ENCODE data around the gene MIDN.

Gene MIDN

DNA sequence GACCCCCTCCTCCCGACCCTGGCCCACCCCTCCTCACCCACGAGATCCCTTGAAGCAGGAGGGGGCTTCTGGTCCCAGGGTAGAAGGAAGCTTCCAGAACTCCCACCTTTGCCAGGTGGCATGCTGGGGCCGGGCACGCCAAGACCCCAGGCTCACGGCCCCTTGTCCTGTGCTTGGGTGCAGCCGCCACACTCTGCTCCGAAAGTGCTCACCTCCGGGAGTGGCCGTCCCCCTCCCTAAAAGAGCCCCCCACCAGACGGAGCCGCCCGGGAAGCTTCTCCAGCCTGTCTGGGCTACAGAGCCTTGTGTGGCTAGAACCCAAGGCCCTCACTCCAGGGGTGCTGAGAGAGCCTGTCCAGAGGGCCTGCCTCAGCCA is 35.5 kb downstream of the MIDN start:
- no peak for DNase-seq

DNA sequence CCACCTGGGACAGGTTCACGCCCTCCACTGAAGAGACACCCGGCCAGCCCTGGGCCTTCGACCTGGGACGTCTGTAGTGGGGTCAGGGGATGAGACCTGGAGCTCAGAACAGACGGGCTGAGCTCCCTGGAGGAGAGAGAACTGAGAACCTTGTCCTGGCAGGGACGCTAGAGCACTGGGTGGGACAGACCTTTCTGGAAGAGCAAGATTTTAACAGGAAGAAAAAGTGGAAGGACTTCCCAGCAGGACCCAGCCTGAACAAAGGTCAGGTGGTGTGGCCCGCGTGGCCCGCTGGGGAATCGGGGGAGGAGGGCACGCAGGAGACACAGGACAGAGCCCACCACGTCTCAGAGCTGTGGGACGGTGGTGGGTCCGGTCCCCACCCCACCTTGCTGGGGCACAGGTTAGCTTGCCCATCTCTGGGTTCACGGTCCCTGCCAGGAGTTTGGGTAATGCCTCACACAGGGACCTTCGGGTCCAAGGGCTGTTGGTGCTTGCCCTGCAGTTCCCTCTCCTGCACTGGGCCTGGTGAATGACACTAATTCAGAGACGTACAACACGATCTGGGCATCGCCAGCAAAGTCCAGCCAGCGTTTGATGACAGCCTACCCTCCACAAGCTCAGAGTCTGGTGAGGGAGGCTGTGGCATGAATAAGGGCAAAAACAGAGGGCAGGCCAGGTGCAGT is 36.1 kb downstream of the MIDN start:
- DNase-seq = no peak

DNA sequence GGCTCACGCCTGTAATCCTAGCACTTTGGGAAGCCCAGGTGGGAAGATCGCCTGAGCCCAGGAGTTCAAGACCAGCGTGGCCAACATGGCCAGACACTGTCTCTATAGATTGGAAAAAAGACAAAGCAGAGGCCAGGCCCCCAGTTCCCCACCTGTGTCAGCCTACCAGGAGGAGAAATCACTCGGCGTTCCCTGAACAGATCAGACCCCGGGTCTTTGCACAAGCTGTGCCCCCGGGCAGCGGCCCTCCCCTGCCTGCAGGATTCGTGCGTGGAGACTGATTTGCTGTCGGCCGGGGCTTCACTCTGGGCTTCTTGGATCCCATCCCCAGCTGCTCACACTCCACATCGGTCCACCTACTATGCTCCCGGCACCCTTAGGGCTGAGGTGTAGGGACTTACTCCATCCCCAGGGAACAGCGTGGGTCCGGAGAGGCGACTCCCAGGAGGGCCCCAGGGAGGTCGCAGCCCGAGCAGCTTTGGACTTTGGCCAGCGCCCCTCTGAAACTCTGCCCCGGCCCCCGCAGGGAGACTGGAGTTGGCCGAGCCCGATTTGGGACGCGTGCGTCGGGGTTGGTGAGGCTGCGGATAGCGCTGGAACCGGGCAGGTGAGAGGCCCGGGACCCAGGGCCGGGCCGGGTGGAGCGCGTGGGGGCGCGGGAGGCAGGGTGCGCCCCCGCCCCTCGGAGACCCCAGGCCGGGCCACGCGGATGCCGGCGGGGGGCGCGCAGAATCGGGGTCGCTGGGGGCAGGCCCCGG is 36.8 kb downstream of the MIDN start:
- DNase-seq = no peak

DNA sequence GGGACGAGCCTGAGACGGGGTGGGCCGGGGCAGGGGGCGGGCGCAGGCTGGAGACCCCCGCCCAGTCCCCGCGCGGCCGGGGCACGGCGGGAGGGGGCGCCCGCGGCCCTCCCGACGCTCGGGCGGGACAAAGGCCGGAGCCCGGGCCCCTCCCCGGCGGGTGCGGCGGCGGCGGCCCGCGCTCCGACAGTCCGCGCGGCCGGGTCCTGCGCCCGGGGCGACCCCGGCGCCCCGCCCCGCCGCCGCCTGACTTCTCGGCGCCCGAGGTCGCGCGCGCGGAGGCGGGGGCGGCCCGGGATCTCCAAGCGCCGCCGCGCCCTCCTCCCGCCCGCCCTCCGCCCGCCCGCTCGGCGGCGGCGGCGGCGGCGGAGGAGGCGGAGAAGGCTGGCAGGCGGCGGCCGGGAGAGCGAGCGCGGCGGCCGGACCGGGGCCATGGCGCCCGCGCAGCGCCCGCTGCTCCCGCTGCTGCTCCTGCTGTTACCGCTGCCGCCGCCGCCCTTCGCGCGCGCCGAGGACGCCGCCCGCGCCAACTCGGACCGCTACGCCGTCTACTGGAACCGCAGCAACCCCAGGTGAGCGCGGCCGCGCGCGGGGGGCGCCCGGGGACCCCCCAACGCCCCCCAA is 37.5 kb downstream of the MIDN start, which contains the start of gene EFNA2:
TSS of gene EFNA2 (plus strand) at position 137 of the 624 bp plus-strand sequence. CDS start at position 433, 296 bp downstream.
- no peak for DNase-seq

DNA sequence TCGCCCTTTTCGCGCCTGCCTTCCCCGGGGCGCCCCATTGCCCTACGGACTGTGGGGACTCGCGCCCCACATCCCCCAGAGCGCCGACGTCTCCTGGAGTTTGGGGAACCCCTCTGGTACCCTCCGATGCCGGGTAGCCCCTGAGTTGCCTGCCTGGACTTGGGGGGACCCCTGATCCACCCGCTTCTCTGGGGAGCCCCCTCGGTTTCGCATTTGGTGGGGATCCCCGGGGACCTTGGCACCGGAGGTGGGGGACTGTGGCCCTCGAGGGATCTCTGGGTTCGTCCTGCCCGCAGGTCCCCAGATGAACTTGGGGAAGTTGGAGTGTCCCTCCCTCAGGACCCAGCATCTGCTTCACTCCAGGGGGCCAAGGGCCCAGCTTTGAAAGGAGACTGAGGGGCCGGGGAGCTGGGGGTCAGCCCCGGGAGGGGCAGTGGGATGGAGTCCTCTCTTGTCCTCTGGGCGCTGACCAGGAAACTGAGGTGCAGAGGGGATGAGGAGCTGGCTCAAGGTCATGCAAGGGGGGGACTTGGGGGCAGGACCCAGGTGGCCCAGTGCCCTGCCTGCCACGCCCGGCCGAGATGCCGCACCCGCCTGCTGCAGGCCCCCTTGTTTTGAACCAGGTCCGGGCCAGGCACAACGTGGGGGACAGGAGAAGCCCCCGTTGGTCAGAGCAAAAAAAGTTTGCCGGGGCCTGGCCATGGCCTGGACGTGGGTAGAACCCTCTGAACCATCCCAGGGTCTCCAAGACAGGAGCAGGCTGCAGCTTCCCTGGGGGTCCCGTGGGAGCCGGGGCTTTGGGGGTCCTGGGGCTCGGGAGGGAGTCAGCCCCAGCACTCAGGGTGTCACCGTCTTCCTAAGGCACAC is 38.3 kb downstream of the MIDN start:
- DNase-seq = no peak

DNA sequence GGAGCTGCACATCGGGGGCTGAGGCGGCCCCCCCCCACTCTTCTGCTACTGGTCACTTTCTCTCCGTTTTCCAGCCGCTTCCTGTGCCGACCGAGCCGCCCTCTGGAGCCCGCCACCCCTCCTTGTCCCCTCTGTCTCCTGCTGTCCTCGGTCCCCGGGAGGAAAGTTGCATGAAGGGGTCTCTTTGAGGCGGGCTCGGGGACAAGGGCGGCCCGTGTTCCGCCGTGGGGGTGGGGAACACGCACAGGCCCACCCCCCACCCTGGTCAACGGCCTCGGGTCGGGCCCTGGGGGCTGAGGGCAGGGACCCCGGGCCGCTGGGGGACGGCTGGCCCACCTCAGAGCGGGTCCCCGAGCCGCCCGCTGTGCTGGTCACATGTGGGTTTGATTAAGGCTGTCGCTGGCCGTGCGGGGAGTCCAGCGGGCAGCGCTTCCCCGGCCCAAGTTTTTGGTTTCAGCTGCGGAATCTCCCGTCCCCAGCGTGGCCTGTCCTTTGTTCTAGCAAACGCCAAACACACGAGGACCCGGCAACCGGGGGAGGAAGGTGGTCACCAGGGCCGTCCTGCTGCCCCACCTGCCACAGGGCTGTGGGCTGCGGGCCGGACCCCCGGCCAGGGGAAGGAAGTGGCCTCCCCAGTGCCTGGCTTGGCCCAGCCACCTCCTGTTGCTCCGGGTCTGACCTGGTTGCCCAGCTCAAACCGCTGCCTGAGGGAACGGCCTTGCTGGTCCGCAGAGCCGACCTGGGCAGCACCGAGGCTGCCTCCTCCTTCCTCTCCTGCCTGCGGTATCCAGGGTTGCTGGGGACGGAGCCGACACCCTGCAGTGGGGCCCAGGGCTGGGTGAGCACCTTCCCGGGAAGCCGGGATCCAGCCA is 39.2 kb downstream of the MIDN start:
- no peak for DNase-seq

DNA sequence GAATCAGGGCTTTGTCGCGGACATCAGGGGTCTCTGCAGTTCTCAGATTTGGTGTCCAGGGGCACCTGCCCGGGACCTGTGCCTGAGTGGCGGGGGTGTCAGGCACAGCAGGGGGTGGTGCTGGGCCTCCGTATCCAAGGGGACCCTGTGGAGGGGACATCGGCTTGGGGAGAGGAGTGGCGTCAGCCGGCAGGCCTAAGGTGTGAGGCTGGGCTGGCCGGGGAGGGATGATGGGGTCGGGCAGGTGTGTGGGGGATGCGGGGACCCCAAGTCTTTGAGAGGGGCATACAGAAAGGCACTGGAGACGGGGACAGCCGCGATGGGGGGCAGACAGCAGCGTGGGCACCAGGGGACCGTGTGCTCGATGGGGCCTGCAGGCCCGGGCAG is 39.8 kb downstream of the MIDN start:
- DNase-seq = no peak

DNA sequence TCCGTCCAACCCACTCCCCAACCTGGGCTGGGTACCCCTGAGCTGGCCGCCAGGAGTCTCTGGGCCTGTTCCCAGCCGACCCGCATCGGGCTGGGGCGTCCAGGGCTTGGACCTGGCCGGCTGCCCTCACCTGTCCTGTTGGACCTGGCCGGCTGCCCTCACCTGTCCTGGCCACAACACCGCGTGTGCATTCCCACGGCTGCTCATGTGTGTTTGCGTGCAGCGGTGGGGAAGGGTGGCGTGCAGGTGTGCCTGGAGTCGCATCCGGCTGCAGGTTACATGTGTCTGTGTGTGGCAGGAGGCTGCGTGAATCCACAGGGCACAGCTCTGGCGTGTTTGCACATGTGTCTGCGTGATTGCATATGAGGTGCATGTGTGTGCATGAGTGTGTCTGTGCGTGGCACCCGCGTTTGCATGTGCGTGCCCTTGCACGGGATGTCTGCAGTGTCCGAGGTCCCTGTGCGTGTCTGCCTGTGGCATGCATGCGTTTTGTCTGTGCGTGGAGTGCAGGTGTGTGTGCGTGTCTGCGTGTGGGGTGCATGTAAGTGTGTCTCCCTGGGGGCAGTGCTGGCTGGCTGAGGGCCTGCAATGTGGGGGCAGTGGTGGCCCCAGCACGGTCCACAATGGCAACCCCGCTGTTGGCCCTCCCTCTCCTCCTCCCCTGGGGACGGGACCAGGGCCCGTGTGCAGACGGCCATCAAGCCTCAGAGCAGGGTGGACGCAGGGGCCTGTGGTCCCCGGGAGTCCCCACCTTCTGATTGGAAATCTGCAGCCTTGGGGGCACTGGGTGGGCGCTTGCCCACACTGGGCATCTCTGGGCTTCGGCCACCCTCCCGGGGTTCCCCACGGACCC is 40.7 kb downstream of the MIDN start:
- no peak for DNase-seq

DNA sequence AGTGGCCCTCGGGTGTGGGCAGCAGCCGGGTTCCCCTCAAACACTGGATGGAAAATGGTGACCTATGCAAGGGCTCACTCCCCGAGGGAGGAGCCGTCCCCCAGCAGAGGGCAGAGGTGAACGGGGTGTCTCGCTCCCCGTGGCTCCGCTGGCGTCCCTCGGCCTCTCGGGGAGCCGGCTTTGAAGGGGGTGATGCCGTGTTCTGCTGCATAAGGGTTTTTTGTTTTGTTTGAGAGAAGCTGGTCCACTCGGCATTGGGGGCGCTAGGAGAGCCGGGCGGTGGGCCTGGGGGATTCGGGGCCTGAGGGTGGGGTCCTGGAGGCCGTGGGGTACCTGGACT is 41.3 kb downstream of the MIDN start:
- no peak for DNase-seq

DNA sequence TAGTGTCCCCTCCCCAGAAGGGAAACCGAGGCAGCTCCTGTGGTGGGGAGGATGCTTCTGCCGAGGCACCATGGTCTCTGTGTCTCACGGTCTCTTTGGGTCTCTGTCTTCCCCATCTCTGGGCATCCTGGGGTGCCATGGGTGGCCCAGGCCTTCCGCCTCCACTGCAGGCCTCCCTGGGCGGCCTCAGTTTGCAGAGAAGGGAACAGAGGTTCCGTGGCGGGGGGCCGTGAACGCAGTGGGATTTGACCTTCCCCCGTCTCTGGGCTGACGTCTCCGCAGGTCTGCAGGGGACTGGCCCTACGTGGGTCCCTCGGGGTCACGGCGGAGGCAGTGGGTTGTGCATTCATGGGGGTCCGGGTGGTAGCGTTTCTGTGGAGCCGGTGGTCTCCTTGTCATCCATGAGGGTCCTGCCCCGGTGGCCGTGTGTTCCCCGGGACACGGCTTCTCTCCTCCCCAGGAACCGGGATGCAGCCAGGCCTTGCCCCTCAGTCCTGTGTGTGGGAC is 41.9 kb downstream of the MIDN start:
- no peak for DNase-seq

DNA sequence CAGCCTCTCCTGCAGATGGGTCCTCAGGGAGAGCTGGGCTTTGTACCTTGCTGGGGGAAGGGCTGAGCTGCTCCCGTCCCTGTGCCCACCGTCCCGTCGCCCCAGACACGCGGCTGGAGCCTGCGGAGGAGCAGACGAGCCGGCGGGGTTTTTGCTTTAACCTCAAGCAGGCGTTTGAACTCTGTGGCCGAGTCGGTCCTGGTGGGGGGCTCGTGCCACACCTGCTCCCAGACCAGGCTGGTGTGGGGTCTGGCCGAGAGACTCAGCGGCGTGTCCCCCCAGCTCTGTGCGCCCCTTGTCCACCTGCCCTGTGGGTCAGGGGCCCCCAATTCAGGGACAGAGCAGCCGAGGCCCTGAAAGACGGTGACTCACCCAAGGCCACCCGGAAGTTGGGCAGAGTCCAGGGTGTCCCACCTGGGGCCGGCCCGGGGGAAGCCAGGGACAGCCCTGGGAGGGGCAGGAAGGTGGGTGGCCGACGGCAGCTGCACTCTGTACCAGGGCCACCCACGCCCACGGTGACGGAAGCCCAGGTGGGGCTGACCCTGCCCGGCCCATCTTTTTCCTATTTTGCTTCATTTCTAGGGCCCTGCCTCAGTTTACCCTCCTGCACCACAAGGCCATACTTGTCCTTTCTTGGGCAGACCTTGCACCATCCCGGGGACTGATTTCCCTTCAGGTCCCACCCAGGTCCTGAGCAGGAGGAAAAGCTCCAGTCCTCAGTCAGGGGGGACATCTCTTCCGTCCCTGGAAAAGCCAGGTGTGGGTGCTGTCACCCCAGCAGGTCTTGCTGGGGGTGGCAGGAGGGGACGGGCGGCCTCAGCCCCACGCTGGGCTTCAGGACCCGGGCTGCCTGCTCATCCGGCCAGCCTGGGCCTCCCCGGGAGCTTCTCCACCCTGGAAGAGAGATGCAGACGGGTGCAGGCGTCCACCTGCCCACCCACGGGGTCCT is 42.6 kb downstream of the MIDN start:
- DNase-seq = no peak

DNA sequence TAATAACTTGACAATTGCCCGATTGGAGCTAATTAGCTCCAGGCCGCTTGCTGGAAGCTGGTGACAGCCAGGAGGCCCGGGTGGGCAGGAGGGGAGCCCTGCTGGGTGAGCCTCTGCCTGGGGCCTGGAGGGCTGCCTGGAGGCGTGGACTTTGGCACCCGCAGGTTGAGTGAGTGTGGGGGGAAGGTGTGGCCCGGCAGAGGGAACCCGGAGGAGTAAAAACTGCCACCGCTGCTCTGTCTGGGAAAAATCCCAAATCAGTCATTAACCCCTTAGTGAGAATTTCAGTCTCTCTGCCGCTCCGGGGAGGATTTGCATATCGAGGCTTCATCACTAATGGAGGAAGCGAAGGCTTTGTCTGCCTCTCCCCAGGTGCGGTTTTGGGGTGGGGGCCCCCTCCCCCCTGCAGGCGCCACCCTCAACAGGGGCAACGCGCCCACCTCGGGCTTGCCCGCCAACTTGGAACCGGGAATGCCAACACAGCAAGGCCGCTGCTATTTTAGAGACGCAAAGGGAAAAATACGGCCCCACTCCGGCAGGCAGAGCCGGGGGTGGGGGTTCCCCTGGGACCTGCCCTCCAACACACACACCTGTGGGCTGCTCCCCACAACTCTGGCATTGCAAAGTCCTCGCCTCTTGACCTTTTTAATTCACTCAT is 43.5 kb downstream of the MIDN start:
- no peak for DNase-seq

DNA sequence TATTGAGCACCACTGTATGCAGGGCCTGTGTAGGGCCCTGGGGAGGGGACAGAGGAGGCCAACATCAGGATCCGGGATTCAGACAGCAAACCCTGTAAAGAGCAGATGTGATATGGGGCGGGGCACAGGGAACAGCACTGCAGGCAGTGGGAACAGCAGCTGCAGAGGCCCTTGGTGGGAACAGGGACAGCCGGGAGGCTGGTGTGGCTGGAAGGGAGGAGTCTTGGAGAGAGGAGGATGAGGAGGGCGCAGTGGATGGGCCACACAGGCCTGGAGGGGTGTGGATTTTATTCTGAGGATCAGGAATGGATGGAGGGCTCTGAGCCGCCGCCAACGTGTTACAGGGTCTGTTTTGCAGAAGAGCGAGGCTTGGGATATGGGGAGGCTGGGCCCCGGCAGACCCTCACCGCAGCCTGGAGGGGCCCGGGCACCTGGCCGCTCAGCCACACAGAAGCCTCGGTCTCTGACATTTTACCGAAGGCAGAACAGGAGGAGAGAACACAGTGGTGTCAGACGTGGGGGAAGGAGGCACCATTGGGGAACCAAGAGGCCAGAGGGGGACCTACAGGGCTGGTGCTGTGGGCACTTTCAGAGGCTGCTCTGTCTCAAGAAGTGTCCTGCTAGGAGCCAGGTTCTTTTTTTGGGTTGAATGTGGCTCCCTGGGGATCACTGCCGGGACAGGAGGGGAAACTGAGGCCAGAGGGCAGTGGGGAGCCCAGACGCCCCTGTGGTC is 44.2 kb downstream of the MIDN start:
- no peak for DNase-seq

DNA sequence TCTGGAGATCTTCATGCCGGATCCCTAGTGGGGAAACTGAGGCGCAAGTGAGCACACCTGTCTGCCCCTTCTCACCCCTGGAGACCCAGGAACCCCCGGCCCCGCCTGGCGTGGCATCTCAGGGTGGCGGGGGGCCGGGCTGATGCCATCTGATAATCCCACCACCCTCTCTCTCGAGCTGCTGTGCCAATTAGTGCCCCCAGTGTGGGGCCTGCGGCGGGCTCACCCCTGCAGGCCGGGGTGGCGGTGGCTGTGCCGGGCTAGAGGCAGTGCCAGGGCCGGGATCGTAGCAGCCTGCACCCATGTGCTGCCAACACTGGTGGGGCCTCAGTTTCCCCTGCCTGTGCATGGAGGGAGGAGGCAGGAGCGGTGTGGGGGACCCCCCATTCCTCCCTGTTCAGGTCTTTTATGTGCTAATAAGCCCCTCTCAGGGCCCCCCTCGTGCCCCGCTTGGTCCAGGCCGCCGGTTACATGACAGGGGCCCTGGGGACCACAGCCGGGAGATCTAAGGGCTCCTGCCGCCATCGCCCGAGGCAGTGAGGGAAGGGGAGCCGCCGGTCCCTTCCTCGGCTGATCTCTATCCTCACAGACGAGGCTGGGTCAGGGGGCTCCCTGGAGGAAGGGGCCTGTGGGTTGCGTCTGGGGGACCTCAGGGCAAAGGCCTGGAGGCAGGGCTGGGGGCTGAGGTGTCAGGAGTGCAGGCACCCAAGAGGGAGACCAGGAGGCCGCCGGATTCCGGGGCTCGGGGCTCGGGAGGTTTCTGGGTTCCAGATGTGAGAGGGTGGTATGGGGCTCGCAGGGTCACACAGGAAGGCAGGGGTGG is 45.6 kb downstream of the MIDN start:
- no peak for DNase-seq

DNA sequence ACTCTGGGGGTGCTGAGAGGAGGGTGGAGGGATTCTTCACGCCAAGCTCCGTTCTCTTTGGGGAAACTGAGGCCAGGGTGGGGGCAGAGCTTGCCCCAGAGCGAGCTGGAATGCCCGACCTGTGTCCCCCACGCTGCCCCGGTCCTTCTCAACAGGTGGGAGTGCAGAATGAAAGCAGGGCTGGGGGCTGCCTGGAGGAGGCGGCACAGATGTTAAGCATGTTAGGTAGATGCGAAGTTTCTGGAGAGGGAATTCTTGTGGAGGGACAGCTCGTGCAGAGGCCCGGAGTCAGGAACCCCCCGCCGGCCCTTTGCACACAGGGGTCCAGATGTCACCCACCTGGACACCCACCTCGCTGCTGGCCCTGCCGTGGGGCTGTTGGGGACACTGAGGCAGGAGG is 46.3 kb downstream of the MIDN start:
- no peak for DNase-seq

DNA sequence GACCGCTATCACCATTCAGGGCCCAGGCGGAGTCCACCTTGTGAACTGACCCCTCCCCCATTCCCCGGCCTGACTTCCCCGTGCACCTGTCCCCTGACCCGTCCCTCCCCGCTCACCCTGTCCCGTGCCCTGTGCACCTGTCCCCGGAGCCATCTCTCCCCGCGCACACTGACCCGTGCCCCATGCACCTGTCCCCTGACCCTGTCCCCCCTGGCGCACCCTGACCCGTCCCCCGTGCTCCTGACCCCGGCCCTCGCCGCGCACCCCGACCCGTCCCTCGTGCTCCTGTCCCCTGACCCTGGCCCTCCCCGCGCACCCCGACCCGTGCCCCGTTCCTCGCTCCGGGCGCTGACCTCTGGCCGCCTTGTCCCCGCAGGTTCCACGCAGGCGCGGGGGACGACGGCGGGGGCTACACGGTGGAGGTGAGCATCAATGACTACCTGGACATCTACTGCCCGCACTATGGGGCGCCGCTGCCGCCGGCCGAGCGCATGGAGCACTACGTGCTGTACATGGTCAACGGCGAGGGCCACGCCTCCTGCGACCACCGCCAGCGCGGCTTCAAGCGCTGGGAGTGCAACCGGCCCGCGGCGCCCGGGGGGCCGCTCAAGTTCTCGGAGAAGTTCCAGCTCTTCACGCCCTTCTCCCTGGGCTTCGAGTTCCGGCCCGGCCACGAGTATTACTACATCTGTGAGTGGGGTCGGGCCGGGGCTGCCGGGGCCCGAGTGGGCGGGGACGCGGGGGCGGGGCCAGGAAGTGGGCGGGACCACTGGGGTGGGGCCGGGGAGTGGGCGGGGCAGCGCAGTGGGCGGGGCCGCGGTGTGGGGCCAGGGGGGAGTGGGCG is 47.0 kb downstream of the MIDN start:
- DNase-seq = no peak

DNA sequence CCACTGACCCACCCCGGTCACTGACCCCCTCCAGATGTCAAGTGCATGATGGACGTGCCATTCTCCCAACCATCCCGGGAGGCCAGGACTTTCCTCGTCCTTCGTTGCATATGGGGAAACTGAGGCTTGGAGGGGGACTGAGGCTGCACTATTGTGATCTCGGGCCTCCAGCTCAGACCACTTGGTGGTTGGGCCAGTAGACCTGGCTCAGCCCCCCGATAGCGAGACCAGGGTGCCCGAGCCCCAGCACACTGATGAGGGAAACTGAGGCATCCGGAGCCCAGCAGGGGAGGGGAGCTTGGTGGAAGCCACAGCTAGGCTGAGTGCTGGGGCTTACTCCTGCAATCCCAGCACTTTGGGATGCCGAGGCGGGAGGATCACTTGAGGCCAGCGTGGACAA is 47.7 kb downstream of the MIDN start:
- no peak for DNase-seq

Data from CD4-positive, alpha-beta T cell treated with Interleukin-4 for 4 hours (primary cell).